T-helper 1 cell treated with Interleukin-12 subunit alpha and Interleukin-12 subunit beta and Interleukin-4 antibody, amounts not matched to agents 30 μg/mL and 1 μg/mL, for 36 hours (primary cell): ENCODE measurements around the gene KCNT1.

Experiments
- H3K27ac Mint-ChIP-seq: one replicate; pipeline ENCODE4 v1.8.0; 2021; ENCODE audit warnings: mild to moderate bottlenecking, mixed read lengths
- H3K27me3 Mint-ChIP-seq: one replicate; pipeline ENCODE4 v1.8.0; 2021; ENCODE audit warnings: low read depth, mixed read lengths
- H3K36me3 Mint-ChIP-seq: one replicate; pipeline ENCODE4 v1.8.0; 2021; ENCODE audit warnings: low read depth, mixed read lengths
- H3K4me1 Mint-ChIP-seq: one replicate; pipeline ENCODE4 v1.8.0; 2021; ENCODE audit warnings: low read depth, mixed read lengths
- H3K4me3 Mint-ChIP-seq: one replicate; pipeline ENCODE4 v1.8.0; 2021; ENCODE audit warnings: mild to moderate bottlenecking, moderate library complexity, mixed read lengths
- H3K9me3 Mint-ChIP-seq: one replicate; pipeline ENCODE4 v1.8.0; 2021; ENCODE audit warnings: mixed read lengths

KCNT1 gene

DNA sequence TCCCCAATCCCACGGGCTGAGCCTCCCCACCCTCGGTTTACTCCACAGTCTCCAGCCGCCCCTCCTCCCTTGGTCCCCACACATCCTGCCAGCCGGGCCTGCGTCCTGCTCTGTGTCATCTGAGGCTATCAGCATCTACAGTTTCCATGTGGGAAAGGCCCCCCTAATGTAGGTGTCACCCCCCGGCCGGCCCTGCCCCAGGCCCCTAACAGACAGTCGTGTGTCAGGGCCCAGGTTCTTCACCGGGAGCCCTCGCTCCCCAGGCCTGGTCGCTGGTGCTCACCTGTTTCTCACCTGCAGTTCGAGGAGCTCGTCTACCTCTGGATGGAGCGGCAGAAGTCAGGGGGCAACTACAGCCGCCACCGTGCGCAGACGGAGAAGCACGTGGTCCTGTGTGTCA lies 62.7 kb downstream of the KCNT1 start:
- Mint-ChIP-seq H3K27me3 (no peaks in the 10 kb centered on the region), H3K4me3 (no peak overlapping the region), H3K27ac (no peak overlapping the region), H3K9me3 (peaks cover 3% of the 10 kb centered on the region), H3K4me1 (no peaks in the 10 kb centered on the region), H3K36me3 (no peaks in the 10 kb centered on the region)

DNA sequence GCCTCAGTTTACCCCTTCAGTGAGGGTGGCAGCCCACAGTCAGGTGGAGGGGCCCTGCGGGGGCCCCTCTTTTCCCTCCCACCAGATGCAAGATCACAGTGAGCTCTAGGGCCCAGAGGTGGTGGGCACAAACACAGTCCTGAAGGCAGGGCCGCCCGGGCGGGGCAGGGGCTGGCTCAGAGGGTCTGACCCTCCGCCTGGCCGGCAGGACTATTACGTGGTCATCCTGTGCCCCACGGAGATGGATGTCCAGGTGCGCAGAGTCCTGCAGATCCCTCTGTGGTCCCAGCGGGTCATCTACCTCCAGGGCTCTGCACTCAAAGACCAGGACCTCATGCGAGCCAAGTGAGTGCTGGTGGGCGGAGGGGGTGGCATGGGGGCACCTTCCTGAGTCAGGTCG lies 63.4 kb downstream of the KCNT1 start:
- Mint-ChIP-seq H3K9me3 (peaks cover 3% of the 10 kb centered on the region), H3K4me1 (no peaks in the 10 kb centered on the region), H3K27ac (no peak overlapping the region), H3K4me3 (no peak overlapping the region), H3K27me3 (no peaks in the 10 kb centered on the region), H3K36me3 (no peaks in the 10 kb centered on the region)

- Mint-ChIP-seq H3K4me3 (no peak overlapping the region), H3K9me3 (peaks cover 3% of the 10 kb centered on the region), H3K27me3 (no peaks in the 10 kb centered on the region), H3K4me1 (no peaks in the 10 kb centered on the region), H3K27ac (no peak overlapping the region), H3K36me3 (no peaks in the 10 kb centered on the region)
Measured at GRCh38 chr9:135766251-135766650, 64.3 kb downstream of the KCNT1 start.

DNA sequence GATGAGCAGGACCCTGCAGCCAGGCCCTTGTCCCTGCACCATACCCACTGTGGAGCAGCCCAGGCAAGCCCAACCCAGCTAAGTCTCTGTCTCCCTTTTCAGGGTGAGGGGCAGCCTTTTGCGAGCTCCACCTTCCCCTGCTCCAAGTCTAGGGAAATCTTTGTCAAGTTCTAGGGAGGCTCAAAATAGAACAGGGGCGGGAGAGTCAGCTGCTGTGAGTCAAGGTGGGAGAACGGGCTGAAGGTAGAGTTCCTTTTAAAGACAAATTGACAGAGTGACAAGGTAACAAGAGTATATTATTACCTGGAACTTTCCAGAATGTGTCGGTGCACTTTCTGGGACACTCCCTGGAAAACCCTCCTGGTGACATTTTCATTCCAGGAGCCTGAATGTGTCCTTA lies 64.7 kb downstream of the KCNT1 start:
- Mint-ChIP-seq H3K4me1 (no peaks in the 10 kb centered on the region), H3K9me3 (peaks cover 3% of the 10 kb centered on the region)

GRCh38 chr9:135768516-135769218 lies 66.7 kb downstream of the KCNT1 start:
- Mint-ChIP-seq H3K27me3 (no peaks in the 10 kb centered on the region), H3K36me3 (no peaks in the 10 kb centered on the region), H3K27ac (no peak overlapping the region), H3K4me1 (no peaks in the 10 kb centered on the region), H3K9me3 (peaks cover 3% of the 10 kb centered on the region), H3K4me3 (no peak overlapping the region)

More for the DNA sequence above, 64.7 kb downstream of the KCNT1 start:
- H3K4me3 Mint-ChIP-seq, result no peak overlapping the region
- no peaks in the 10 kb centered on the region for H3K27me3 Mint-ChIP-seq
- H3K36me3 Mint-ChIP-seq, result no peaks in the 10 kb centered on the region
- no peak overlapping the region for H3K27ac Mint-ChIP-seq

DNA sequence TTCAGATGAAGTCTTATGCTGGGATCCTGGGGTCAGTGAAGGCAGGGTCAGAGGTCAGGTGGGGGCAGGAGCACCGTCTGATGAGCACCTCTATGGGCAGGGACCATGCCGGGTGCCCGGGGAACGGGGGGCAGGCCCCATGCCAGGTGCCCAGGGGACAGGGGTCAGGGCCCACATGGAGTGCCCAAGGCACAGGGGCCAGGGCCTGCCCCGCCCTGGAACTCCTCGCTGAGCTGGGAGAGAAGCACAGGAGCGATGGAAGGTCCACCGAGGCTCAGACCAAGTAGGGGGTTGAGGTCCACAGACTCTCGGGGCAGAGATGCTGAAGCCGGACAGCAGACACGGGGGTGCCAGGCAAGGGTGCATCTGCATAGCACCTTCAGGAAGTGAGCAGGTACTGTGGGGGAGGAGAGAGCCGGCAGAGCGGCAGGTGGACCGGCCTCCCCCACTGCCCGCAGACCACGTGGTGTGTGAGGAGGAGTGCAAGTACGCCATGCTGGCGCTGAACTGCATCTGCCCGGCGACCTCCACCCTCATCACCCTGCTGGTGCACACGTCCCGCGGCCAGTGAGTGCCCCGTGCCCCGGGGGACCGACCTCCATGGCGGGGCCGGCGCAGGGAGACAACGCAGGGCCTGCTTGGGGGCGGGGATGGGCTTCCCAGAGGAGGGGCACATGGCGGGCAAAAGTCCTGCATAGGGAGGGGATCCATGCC lies 67.7 kb downstream of the KCNT1 start:
- no peak overlapping the region for H3K4me3 Mint-ChIP-seq
- H3K27ac Mint-ChIP-seq, result no peak overlapping the region

DNA sequence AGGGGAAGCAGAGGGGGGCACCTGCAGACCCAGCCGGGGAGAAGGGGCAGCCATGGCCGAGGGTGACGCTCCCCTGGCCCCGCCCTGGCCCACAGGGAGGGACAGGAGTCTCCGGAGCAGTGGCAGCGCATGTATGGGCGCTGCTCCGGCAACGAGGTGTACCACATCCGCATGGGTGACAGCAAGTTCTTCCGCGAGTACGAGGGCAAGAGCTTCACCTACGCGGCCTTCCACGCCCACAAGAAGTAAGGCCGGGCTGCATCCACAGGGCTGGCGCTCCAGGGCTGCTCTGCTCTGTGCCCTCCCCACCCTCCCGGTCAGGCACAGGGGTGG lies 68.2 kb downstream of the KCNT1 start:
- Mint-ChIP-seq H3K36me3 (no peaks in the 10 kb centered on the region), H3K9me3 (peaks cover 3% of the 10 kb centered on the region), H3K4me3 (no peak overlapping the region), H3K27me3 (no peaks in the 10 kb centered on the region), H3K4me1 (no peaks in the 10 kb centered on the region), H3K27ac (no peak overlapping the region)

More for the DNA sequence above, 67.7 kb downstream of the KCNT1 start:
- Mint-ChIP-seq H3K4me1 (no peaks in the 10 kb centered on the region), H3K27me3 (no peaks in the 10 kb centered on the region), H3K9me3 (peaks cover 3% of the 10 kb centered on the region), H3K36me3 (no peaks in the 10 kb centered on the region)

DNA sequence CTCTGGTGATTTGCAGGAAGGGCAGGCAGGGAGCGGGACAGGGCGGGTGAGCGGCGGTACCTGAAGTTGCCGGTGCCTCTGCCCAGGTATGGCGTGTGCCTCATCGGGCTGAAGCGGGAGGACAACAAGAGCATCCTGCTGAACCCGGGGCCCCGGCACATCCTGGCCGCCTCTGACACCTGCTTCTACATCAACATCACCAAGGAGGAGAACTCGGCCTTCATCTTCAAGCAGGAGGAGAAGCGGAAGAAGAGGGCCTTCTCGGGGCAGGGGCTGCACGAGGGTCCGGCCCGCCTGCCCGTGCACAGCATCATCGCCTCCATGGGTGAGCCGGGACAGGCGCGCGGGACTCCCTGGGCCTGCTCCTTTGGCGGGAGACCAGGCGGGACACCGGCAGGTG lies 68.8 kb downstream of the KCNT1 start:
- H3K27me3 Mint-ChIP-seq, result no peaks in the 10 kb centered on the region
- peaks cover 3% of the 10 kb centered on the region for H3K9me3 Mint-ChIP-seq
- no peak overlapping the region for H3K4me3 Mint-ChIP-seq
- H3K4me1 Mint-ChIP-seq, result no peaks in the 10 kb centered on the region
- H3K27ac Mint-ChIP-seq, result no peak overlapping the region
- no peaks in the 10 kb centered on the region for H3K36me3 Mint-ChIP-seq

GRCh38 chr9:135771401-135772051 lies 69.5 kb downstream of the KCNT1 start:
- no peak overlapping the region for H3K4me3 Mint-ChIP-seq
- no peaks in the 10 kb centered on the region for H3K27me3 Mint-ChIP-seq
- H3K9me3 Mint-ChIP-seq, result peaks cover 3% of the 10 kb centered on the region
- H3K36me3 Mint-ChIP-seq, result no peaks in the 10 kb centered on the region
- H3K4me1 Mint-ChIP-seq, result no peaks in the 10 kb centered on the region
- H3K27ac Mint-ChIP-seq, result no peak overlapping the region

- H3K27me3 Mint-ChIP-seq, result no peaks in the 10 kb centered on the region
- H3K4me1 Mint-ChIP-seq, result no peaks in the 10 kb centered on the region
- no peak overlapping the region for H3K27ac Mint-ChIP-seq
- H3K36me3 Mint-ChIP-seq, result no peaks in the 10 kb centered on the region
- H3K4me3 Mint-ChIP-seq, result no peak overlapping the region
- H3K9me3 Mint-ChIP-seq, result no peaks in the 10 kb centered on the region
Measured at GRCh38 chr9:135772056-135772646, 70.2 kb downstream of the KCNT1 start.

DNA sequence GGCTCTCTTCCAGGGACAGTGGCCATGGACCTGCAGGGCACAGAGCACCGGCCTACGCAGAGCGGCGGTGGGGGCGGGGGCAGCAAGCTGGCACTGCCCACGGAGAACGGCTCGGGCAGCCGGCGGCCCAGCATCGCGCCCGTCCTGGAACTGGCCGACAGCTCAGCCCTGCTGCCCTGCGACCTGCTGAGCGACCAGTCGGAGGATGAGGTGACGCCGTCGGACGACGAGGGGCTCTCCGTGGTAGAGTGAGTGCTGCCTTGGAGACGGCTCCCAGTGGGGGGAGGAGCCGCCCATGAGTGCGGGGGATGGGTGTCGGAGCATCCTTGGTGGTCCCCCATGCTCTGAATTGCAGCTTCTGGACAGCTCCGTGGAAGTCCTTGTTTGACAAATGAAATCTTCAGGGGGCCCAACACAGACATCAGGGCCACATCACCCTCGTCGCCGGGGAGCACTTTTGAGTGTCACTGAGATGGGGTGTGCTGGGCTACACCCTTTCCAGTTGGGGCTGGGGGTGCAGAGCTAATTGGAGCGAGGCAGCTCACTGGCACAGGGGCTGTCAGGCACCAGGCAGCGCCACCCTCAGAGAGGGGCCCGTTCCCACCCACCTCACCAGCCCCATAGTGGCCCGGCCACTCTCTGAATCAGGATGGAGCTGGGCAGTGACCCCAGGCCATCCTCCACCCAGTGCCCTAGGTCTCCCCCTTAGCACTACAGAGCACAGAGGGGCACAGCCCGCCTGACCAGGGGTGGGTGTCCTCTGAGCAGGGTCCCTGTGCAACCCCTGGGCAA lies 70.9 kb downstream of the KCNT1 start:
- no peak overlapping the region for H3K27ac Mint-ChIP-seq

GRCh38 chr9:135773530-135774238 lies 71.7 kb downstream of the KCNT1 start:
- H3K4me3 Mint-ChIP-seq, result no peak overlapping the region
- no peaks in the 10 kb centered on the region for H3K27me3 Mint-ChIP-seq
- no peak overlapping the region for H3K27ac Mint-ChIP-seq
- no peaks in the 10 kb centered on the region for H3K4me1 Mint-ChIP-seq
- no peaks in the 10 kb centered on the region for H3K9me3 Mint-ChIP-seq
- H3K36me3 Mint-ChIP-seq, result no peaks in the 10 kb centered on the region

More for the DNA sequence above, 70.9 kb downstream of the KCNT1 start:
- H3K9me3 Mint-ChIP-seq, result no peaks in the 10 kb centered on the region
- H3K36me3 Mint-ChIP-seq, result no peaks in the 10 kb centered on the region
- no peaks in the 10 kb centered on the region for H3K4me1 Mint-ChIP-seq
- no peaks in the 10 kb centered on the region for H3K27me3 Mint-ChIP-seq
- no peak overlapping the region for H3K4me3 Mint-ChIP-seq

DNA sequence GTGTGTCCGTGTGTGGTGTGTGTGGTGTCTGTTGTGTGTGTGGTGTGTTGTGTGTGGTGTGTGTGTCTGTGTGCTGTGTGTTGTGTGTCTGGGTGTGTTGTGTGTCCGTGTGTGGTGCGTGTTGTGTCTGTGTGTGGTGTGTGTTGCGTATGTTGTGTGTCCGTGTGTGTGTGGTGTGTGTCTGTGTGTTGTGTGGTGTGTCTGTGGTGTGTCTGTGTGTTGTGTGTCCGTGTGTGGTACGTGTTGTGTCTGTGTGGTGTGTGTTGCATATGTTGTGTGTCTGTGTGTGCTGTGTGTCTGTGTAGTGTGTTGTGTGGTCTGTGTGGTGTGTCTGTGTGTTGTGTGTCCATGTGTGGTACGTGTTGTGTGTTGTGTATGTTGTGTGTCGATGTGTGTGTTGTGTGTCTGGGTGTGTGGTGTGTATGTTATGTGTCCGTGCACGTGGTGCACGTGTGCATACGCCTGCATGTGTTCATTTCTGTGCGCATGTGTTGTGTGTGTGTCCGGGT lies 72.3 kb downstream of the KCNT1 start:
- no peaks in the 10 kb centered on the region for H3K36me3 Mint-ChIP-seq
- no peaks in the 10 kb centered on the region for H3K27me3 Mint-ChIP-seq
- H3K9me3 Mint-ChIP-seq, result no peaks in the 10 kb centered on the region
- H3K27ac Mint-ChIP-seq, result no peak overlapping the region
- no peak overlapping the region for H3K4me3 Mint-ChIP-seq
- no peaks in the 10 kb centered on the region for H3K4me1 Mint-ChIP-seq
